Progenitor cell of endocrine pancreas (in vitro differentiated cells): ENCODE measurements around the gene CDCP1. TPM values are rescaled to one million over a fixed set of nuclear protein-coding genes. Genes with fewer than 3 reads are reported as not detected.

Experiments
- DNase-seq: peaks from one replicate; pipeline ENCODE4 v3.0.0; 2021; ENCODE audit warnings: low spot score; ENCODE audit not compliant: unreplicated experiment
- H3K27ac Mint-ChIP-seq: 2 replicates; pipeline ENCODE4 v1.8.0; 2021; ENCODE audit warnings: mild to moderate bottlenecking, moderate library complexity, mixed read lengths
- H3K27me3 Mint-ChIP-seq: 2 replicates; pipeline ENCODE4 v1.8.0; 2021; ENCODE audit warnings: mixed read lengths
- H3K36me3 Mint-ChIP-seq: 2 replicates; pipeline ENCODE4 v1.8.0; 2022; ENCODE audit warnings: mixed read lengths; ENCODE audit not compliant: insufficient read depth
- H3K4me1 Mint-ChIP-seq: 2 replicates; pipeline ENCODE4 v1.8.0; 2021; ENCODE audit warnings: low read depth, mixed read lengths
- H3K4me3 Mint-ChIP-seq: 2 replicates; pipeline ENCODE4 v1.8.0; 2021; ENCODE audit warnings: low read depth, mild to moderate bottlenecking, moderate library complexity, mixed read lengths
- H3K9me3 Mint-ChIP-seq: 2 replicates; pipeline ENCODE4 v1.8.0; 2021; ENCODE audit warnings: low read depth, mixed read lengths
- total RNA-seq: library from RNA; stranded (reverse); gene quantifications from 2 replicates; pipeline ENCODE4 v1.2.1, GENCODE V29; 2021
- TF ChIP-seq, protein P1 (sequence below): fragments of 200-600 bp; sonication (generic); IDR thresholded peaks from one replicate; pipeline ENCODE4 v1.5.0; 2021; ENCODE audit warnings: antibody characterized with exemption, mild to moderate bottlenecking; ENCODE audit not compliant: unreplicated experiment

Gene CDCP1
- total RNA-seq, 1 donor from 2014 or later, result 15.3 TPM

DNA sequence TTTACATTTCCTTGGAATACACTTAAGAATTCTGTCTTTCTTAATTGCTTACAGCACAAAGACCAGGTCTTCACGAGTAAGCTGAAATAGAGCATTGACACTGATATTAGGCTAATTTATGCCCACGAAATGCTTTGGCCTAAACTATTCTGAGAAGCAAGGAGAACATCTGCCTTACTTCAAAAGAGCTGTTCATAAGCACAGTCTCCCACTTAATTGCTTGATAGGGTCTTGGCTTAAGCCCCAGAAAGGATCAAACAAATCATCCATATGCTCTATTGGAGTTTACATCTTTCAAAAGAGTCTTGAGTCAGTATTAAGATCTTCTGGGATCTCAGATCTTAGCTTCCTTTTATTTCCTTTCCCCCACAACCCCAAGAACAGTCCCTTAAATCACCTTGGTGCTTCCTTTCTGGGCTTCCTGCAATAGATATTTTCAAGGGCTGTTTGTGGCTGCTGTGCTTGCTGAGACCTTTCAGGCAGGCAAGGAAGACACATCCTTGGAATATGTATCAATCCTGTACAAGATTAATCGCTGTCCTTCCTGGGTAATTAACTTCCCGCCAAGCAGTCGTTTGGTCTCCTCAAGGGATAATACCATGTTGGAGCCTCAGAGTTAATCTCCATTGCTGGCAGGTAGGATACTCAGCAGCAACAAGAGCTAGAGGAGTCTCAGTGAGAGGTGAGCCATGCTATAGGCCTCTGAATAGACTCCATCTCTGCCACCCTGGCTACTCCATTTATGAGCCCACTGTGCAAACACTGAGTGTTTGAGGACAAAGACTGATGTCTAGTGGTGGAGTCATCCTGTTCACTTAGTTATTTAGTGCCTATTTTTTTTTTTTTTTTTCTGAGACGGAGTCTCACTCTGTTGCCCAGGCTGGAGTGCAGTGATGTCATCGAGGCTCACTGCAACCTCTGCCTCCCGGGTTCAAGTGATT lies 42.8 kb upstream of the CDCP1 start:
- peaks cover 4% of the 10 kb centered on the region for H3K4me1 Mint-ChIP-seq
- H3K36me3 Mint-ChIP-seq, result no peaks in the 10 kb centered on the region
- peaks cover 20% of the 10 kb centered on the region for H3K27me3 Mint-ChIP-seq
- no peaks in the 10 kb centered on the region for H3K9me3 Mint-ChIP-seq
- DNase-seq, result no peak
- TF ChIP-seq, protein P1, sequence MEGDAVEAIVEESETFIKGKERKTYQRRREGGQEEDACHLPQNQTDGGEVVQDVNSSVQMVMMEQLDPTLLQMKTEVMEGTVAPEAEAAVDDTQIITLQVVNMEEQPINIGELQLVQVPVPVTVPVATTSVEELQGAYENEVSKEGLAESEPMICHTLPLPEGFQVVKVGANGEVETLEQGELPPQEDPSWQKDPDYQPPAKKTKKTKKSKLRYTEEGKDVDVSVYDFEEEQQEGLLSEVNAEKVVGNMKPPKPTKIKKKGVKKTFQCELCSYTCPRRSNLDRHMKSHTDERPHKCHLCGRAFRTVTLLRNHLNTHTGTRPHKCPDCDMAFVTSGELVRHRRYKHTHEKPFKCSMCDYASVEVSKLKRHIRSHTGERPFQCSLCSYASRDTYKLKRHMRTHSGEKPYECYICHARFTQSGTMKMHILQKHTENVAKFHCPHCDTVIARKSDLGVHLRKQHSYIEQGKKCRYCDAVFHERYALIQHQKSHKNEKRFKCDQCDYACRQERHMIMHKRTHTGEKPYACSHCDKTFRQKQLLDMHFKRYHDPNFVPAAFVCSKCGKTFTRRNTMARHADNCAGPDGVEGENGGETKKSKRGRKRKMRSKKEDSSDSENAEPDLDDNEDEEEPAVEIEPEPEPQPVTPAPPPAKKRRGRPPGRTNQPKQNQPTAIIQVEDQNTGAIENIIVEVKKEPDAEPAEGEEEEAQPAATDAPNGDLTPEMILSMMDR, result no peak
- no peak overlapping the region for H3K4me3 Mint-ChIP-seq
- no peak overlapping the region for H3K27ac Mint-ChIP-seq

- Mint-ChIP-seq H3K27ac (no peak overlapping the region), H3K4me3 (no peak overlapping the region), H3K4me1 (peaks cover 11% of the 10 kb centered on the region), H3K27me3 (peaks cover 20% of the 10 kb centered on the region), H3K36me3 (no peaks in the 10 kb centered on the region), H3K9me3 (no peaks in the 10 kb centered on the region)
- TF ChIP-seq, protein P1, result no peak
- DNase-seq, result no peak
Observed at GRCh38 chr3:45187694-45188141, 41.5 kb upstream of the CDCP1 start.

DNA sequence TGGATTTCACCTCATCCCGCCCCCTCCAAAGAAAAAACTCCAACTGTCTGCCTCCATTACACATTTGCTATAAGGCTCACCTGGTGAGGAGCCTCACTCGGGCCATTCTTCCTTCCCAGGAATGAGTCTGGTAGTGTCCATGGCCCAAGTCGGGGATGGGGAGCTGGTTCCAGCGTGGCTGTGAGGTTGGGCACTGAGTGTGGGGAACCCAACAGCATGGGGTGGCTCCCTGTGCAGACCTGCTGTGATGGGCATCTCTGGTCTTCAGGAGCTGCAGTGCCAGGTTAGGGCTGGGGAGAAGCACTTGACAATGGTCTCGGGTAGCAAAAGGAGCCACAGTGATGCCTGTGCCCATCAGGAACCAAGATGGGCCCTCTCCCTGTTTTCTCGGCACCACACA lies 40.7 kb upstream of the CDCP1 start:
- peaks cover 20% of the 10 kb centered on the region for H3K27me3 Mint-ChIP-seq
- H3K36me3 Mint-ChIP-seq, result no peaks in the 10 kb centered on the region
- H3K9me3 Mint-ChIP-seq, result no peaks in the 10 kb centered on the region
- TF ChIP-seq, protein P1, result no peak
- no peak for DNase-seq
- H3K4me3 Mint-ChIP-seq, result no peak overlapping the region
- no peak overlapping the region for H3K27ac Mint-ChIP-seq
- peaks cover 9% of the 10 kb centered on the region for H3K4me1 Mint-ChIP-seq

GRCh38 chr3:45185461-45185860 lies 39.3 kb upstream of the CDCP1 start:
- H3K36me3 Mint-ChIP-seq, result no peaks in the 10 kb centered on the region
- H3K27me3 Mint-ChIP-seq, result peaks cover 22% of the 10 kb centered on the region
- H3K27ac Mint-ChIP-seq, result no peak overlapping the region
- H3K4me3 Mint-ChIP-seq, result no peak overlapping the region
- H3K9me3 Mint-ChIP-seq, result no peaks in the 10 kb centered on the region
- DNase-seq, result no peak
- H3K4me1 Mint-ChIP-seq, result peaks cover 9% of the 10 kb centered on the region
- TF ChIP-seq, protein P1, result no peak

DNA sequence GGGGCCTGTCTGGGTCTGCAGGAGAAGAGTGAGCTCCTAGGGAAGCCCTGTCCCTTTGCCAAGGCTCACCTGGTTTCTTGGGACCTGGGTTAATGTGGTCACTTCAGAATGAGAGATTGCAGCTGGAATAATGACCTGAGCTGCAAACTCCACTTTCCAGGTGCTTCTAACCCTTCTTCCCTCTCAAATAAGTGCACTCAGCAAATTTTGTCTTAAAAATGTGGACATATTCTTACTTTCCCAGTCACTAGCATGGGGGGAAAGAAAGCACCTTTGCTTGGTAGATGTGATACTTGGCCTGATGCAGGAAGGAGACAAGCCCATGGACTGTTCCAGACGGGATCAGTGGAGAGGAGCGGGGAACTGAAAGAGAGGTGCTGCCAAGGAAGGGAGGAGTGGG lies 38.9 kb upstream of the CDCP1 start:
- H3K4me1 Mint-ChIP-seq, result peaks cover 9% of the 10 kb centered on the region
- no peak overlapping the region for H3K4me3 Mint-ChIP-seq
- no peak overlapping the region for H3K27ac Mint-ChIP-seq
- H3K27me3 Mint-ChIP-seq, result peaks cover 26% of the 10 kb centered on the region
- no peaks in the 10 kb centered on the region for H3K9me3 Mint-ChIP-seq
- H3K36me3 Mint-ChIP-seq, result no peaks in the 10 kb centered on the region
- no peak for DNase-seq
- TF ChIP-seq, protein P1, result no peak
